ENCODE data around the gene KCNMB2.
"Not testable (repeated sequence)": the region's sequence is repeated elsewhere in the genome, so short reads cannot be mapped to it uniquely, and the experiment has no call there.

The KCNMB2 gene

DNA sequence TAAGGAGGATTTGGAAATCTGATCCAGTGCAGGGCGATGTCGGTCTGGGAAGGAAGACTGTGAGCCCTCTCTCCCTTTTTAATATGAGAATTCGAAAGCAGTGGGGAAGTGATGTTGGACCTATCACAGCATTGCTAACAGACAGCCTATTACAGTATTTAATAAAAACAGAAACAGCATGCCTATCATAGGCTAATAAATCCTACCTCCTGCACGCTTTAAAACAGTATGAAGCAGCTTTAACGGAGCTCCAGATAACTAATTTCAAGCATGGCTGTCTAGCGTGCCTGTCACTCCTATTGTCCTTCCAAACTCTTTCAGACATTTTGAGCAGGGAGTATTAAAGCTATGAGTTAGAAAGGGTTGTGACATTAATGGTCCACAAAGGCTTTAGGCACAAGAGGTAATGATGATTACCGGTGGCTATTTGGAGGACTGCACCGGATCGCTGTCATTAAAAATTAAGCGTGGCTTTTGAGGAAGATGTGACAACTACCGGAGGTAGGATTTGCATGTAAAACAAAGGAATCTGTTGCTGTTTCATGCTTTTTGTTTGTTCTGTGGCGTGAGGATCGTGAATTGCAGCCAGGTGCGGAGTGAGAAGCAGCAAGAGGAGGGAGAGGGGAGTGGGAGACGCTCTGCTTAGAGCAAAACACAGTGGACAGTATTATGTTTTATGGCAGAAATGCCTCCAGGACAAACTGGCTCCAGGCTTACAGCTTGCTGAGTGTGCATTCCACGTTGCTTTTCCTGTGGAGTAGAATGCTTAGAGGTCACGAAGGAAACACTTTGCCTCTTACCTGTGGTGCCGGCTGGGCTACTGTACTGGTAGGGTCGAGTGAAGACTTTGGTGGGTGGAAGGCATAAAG is at the start of gene KCNMB2:
KCNMB2 (plus strand) TSS at position 226 of the 869 bp plus-strand sequence.
- in situ Hi-C loops (cut with MboI; ENCODE audit: low sequenced_read_pairs): no loop called here

GRCh38 chr3:178486903-178487302 is 49.3 kb upstream of the KCNMB2 start:
- in situ Hi-C loops (cut with MboI; ENCODE audit: low sequenced_read_pairs): no loop called here

DNA sequence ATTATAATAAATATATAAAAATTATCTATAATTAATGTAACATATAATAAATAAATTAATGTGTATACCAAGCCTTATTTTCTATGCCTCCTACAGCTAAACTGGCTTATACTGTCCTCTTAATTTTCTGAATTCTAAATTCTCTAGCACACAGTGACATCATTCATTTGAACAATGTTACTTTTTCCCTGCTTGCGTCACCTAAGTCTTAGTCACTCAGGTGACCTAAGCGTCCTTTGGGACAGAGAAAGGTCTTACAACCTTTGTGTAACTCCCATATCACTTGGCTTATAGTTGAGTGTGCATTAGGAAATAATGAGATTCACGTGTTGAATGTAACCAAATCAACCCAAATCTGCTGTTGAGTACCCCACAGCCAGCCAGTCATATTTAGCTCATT is 48.5 kb upstream of the KCNMB2 start:
- in situ Hi-C loops (cut with MboI; ENCODE audit: low sequenced_read_pairs): no loop called here

DNA sequence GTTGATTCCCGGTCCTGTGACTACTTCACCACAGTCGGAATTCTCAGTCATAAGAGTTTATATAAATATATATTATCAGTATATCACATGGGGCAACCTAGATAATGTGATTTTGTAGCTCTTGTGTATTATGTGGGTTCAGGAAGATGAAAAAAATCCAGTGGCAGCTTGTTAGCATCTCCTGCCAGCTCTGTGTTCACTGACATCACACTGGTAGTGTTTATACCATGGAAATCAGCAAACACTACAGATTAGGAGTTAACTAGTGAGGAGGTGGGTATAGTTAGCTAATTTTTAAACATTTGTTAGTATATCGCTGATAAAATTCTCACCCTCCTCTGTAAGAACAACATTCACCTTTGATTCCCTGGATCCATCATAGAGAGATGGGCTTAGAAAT is 44.5 kb upstream of the KCNMB2 start:
- in situ Hi-C loops (cut with MboI; ENCODE audit: low sequenced_read_pairs): no loop called here

DNA sequence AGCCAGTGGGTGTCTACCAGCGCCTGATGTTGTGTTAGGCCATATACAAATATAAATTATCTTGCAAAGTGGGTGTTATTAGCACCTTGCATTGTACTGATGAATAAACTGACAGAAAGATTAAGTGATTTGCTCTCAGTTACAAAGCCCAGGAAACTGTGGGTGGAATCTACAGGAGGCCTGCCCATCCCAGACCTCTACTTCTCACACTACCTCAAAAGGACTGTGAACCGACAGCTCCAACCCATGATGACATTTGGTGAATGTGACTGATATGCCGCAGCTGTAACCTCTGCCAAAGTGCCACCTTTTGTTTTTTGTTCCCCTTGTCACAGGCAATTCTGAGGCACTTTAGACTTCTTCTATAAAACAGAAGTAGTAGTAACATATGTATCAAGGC is 43.7 kb upstream of the KCNMB2 start:
- in situ Hi-C loops (cut with MboI; ENCODE audit: low sequenced_read_pairs): no loop called here

- in situ Hi-C loops (cut with MboI; ENCODE audit: low sequenced_read_pairs): no loop called here
These were observed 41.9 kb upstream of the KCNMB2 start for GRCh38 chr3:178494386-178494785.

DNA sequence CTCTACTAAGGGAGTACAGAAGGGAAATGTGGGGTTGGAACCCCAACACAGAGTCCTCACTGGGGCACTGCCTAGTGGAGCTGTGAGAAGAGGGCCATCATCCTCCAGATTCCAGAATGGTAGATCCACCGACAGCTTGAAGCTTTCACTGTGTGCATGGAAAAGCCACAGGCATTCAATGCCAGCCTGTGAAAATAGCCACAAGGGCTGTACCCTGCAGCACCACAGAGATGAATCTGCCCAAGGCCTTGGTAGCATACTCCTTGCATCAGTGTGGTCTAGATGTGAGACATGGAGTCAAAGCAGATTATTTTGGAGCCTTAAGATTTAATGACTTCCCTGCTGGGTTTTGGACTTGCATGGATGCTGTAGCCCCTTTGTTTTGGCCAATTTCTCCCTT is 39.3 kb upstream of the KCNMB2 start:
- in situ Hi-C loops (cut with MboI; ENCODE audit: low sequenced_read_pairs): no loop called here

DNA sequence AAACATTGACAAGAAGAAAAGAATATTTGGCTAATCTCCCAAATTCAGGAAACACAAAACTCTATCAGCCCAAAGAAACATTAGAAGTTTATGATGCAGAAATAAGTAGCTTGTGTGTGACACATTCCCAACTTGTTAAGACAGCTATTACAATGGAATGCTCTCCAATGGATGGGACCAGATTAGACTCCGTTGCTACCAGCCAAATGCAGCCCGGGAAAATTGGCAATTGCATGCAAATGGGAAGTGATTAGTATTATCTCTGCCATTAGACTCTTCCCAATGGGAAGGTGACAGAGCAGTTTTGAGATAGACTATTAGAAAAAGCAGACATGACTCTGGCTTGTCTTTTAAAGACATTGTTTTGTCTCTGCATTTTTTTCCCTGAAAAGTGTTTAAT is 37.4 kb upstream of the KCNMB2 start:
- in situ Hi-C loops (cut with MboI; ENCODE audit: low sequenced_read_pairs): no loop called here

GRCh38 chr3:178500631-178501030 is 35.6 kb upstream of the KCNMB2 start:
- in situ Hi-C loops (cut with MboI; ENCODE audit: low sequenced_read_pairs): no loop called here

DNA sequence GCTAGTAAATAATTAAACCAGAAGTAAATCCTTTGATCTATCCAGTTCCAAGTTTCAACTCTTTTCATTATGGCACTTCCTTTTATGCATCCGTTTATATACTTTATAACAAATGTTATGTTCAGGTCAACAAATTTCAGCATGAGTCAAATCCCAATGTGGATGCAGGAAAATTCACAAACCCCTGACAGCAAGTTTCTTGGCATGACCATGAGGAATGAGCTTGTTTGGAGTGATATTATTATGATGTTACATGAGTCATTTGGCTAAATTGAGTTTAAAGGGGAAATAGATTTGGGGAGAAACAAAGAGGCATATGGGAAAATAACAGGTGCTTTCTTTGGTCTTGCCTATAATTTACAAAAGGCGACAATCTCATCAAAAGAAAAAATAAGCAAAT is 32.1 kb upstream of the KCNMB2 start:
- in situ Hi-C loops (cut with MboI; ENCODE audit: low sequenced_read_pairs): no loop called here

GRCh38 chr3:178505832-178506231 is 30.4 kb upstream of the KCNMB2 start:
- in situ Hi-C loops (cut with MboI; ENCODE audit: low sequenced_read_pairs): no loop called here

GRCh38 chr3:178507507-178508442 is 28.5 kb upstream of the KCNMB2 start:
- in situ Hi-C loops (cut with MboI; ENCODE audit: low sequenced_read_pairs): no loop called here

DNA sequence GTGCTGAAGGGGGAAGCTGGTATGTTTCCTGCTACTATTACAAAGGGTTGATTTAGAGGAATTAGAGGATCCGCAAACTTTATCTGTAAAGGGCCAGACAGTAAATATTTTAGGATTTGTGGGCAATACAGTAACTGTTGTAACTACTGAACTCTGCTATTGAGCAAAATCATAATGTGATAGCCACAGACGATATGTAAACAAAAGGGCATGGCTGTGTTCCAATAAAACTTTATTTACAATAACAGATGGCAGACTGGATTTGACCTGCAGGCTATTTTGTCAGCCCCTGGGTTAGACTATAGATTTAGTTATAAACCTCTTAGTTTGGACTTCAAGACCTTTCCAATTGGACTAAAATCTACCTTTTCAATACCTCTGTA is 27.8 kb upstream of the KCNMB2 start:
- in situ Hi-C loops (cut with MboI; ENCODE audit: low sequenced_read_pairs): no loop called here

- in situ Hi-C loops (cut with MboI; ENCODE audit: low sequenced_read_pairs): no loop called here
These were observed 25.7 kb upstream of the KCNMB2 start for GRCh38 chr3:178510496-178510895.

GRCh38 chr3:178512647-178513046 is 23.6 kb upstream of the KCNMB2 start:
- in situ Hi-C loops (cut with MboI; ENCODE audit: low sequenced_read_pairs): no loop called here

DNA sequence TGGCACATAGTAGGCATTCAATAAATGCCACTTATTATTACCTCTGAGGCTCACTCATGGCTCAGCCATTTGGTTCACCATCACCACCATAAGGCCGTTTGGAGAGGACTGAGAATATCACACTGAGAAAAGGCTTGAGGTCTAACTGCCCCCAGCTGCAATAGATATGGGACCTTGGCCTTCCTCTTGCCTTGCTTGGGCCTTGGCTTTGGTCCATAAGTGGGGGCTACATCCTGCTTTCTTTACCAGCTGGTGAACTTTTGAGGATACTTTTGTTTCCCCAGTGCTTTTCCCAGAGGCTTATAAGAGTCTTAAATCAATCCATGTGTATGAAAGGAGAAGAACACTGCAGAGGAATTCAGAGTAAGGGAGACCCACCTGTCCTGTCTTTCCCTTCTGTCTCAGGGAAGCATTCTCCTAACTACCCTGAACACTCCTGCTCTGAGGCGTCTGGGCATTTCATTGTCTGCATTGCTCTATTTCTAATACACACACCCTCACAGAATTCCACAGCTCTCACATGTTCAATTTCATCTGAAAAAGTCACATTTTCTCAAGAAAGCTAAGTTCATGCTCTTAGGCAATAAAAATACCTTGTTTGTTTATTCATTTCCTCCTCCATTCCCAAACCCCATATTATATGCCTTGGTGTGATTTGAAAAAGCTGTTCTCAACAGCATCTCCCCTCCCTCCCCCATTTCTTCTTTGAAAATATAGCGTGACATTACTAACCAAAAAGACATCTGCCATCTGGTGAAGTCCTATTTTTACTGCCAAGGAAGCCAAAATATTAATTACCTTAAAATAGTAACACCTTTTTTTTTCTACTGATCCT is 22.5 kb upstream of the KCNMB2 start:
- in situ Hi-C loops (cut with MboI; ENCODE audit: low sequenced_read_pairs): no loop called here

DNA sequence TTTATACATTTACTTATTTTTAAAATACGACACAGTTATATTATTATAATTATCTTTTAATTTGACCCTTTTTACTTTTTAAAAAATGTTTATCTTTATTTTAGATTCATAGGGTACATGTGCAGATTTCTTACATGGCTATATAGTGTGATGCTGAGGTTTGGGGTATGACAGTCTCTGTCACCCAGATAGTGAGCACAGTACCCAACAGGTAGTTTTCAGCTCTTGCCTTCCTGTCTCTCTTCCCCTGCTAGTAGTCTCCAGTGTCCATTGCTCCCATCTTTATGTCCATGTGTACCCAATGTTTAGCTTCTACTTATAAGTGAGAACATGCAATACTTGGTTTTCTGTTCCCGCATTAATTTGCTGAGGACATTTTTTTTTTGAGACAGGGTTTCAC is 21.8 kb upstream of the KCNMB2 start:
- in situ Hi-C loops (cut with MboI; ENCODE audit: low sequenced_read_pairs): no loop called here

DNA sequence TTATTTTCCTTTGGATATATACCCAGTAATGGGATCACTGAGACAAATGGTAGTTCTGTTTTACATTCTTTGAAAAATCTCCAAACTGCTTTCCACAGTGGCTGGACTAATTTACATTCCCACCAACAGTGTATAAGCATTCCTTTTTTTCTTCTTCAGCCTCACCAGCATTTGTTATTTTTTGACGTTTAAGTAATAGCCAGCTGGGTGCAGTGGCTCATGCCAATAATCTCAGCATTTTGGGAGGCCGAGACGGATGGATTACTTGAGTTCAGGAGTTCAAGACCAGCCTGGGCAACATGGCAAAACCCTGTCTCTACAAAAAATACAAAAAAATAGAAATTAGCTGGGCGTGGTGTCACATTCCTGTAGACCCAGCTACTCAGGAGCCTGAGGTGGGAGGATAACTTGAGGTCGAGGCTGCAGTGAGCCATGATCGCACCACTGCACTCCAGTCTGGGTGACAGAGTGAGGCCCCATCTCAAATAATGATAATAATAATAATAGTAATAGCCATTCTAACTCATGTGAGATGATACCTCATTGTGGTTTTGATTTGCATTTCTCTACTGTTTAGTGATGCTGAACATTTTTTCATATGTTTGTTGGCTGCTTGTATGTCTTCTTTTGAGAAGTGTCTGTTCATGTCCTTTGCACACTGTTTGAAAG is 21.0 kb upstream of the KCNMB2 start:
- in situ Hi-C loops (cut with MboI; ENCODE audit: low sequenced_read_pairs): not testable (repeated sequence)

- in situ Hi-C loops (cut with MboI; ENCODE audit: low sequenced_read_pairs): no loop called here
These were observed 18.4 kb upstream of the KCNMB2 start for GRCh38 chr3:178517665-178518334.
